Inflammatory macrophage treated with lipopolysaccharide for 1 hour (primary cell): ENCODE data around the gene ROBO2.

Experiments
- DNase-seq, 2 donors: peaks; one replicate each; pipeline ENCODE4 v3.0.0-alpha.2; 2020 to 2022

ROBO2 gene

GRCh38 chr3:77039606-77040171 lies at the start of gene ROBO2:
ROBO2 (plus strand) TSS chr3:77040099; CDS start chr3:77040786, 687 bp downstream.
- no peak for DNase-seq

GRCh38 chr3:76990606-76991005 lies 49.3 kb upstream of the ROBO2 start:
- DNase-seq = no peak

GRCh38 chr3:76991165-76991564 lies 48.7 kb upstream of the ROBO2 start:
- DNase-seq = no peak

GRCh38 chr3:76997733-76998132 lies 42.2 kb upstream of the ROBO2 start:
- no peak for DNase-seq

GRCh38 chr3:76998555-76998954 lies 41.3 kb upstream of the ROBO2 start:
- no peak for DNase-seq

- peak in 1 of 2 donors; percentile 1 for DNase-seq
These were observed 38.7 kb upstream of the ROBO2 start for GRCh38 chr3:77001062-77001701.

GRCh38 chr3:77014226-77014625 lies 25.7 kb upstream of the ROBO2 start:
- DNase-seq = no peak

- DNase-seq = no peak
These were observed 14.4 kb upstream of the ROBO2 start for GRCh38 chr3:77025471-77025870.

GRCh38 chr3:77026904-77027634 lies 12.8 kb upstream of the ROBO2 start:
- DNase-seq = no peak

GRCh38 chr3:77028005-77028404 lies 11.9 kb upstream of the ROBO2 start:
- no peak for DNase-seq

GRCh38 chr3:77038468-77038929 lies 1.4 kb upstream of the ROBO2 start:
- DNase-seq = peak; percentile 42 to 60

- DNase-seq = no peak
These were observed 831 bp upstream of the ROBO2 start for GRCh38 chr3:77038930-77039605.

GRCh38 chr3:77040216-77040615 lies 317 bp downstream of the ROBO2 start:
- no peak for DNase-seq

GRCh38 chr3:77040926-77041722 lies 1.2 kb downstream of the ROBO2 start:
- DNase-seq = no peak

- no peak for DNase-seq
These were observed 1.9 kb downstream of the ROBO2 start for GRCh38 chr3:77041811-77042210.

- DNase-seq = no peak
These were observed 2.4 kb downstream of the ROBO2 start for GRCh38 chr3:77042343-77042742.

GRCh38 chr3:77042882-77043281 lies 3.0 kb downstream of the ROBO2 start:
- DNase-seq = no peak

- DNase-seq = no peak
These were observed 5.8 kb downstream of the ROBO2 start for GRCh38 chr3:77045686-77046085.

GRCh38 chr3:77048186-77048585 lies 8.3 kb downstream of the ROBO2 start:
- DNase-seq = no peak

- no peak for DNase-seq
These were observed 11.7 kb downstream of the ROBO2 start for GRCh38 chr3:77051591-77051990.

- no peak for DNase-seq
These were observed 12.2 kb downstream of the ROBO2 start for GRCh38 chr3:77052051-77052501.
